GM21576 (cell line): ENCODE results near the gene DKK2.

ENCODE experiments used
- ATAC-seq: cut with Tn5 transposase; IDR thresholded peaks from one replicate; pipeline ENCODE4 v1.9.1; 2021; ENCODE audit warnings: mild to moderate bottlenecking, moderate library complexity; ENCODE audit not compliant: unreplicated experiment

Gene DKK2

GRCh38 chr4:107017443-107018343, 18.4 kb downstream of the DKK2 start:
- ATAC-seq = no peak

GRCh38 chr4:107011312-107011711, 24.8 kb downstream of the DKK2 start:
- ATAC-seq = no peak

- ATAC-seq = no peak
Observed at GRCh38 chr4:107009196-107009968, 26.7 kb downstream of the DKK2 start.

GRCh38 chr4:107008115-107008514, 28.0 kb downstream of the DKK2 start:
- no peak for ATAC-seq

- ATAC-seq = peak; percentile 51
Observed at GRCh38 chr4:107006218-107006617, 29.9 kb downstream of the DKK2 start.

GRCh38 chr4:106996490-106996889, 39.6 kb downstream of the DKK2 start:
- ATAC-seq = no peak

GRCh38 chr4:106993827-106994226, 42.3 kb downstream of the DKK2 start:
- no peak for ATAC-seq

GRCh38 chr4:106987311-106987710, 48.8 kb downstream of the DKK2 start:
- ATAC-seq = no peak

GRCh38 chr4:106986486-106986885, 49.6 kb downstream of the DKK2 start:
- no peak for ATAC-seq

GRCh38 chr4:106985830-106986229, 50.3 kb downstream of the DKK2 start:
- ATAC-seq = no peak

GRCh38 chr4:106982711-106983211, 53.4 kb downstream of the DKK2 start:
- ATAC-seq = no peak

- no peak for ATAC-seq
Observed at GRCh38 chr4:106981431-106981830, 54.7 kb downstream of the DKK2 start.

- no peak for ATAC-seq
Observed at GRCh38 chr4:106979476-106979875, 56.6 kb downstream of the DKK2 start.

GRCh38 chr4:106978046-106978774, 57.9 kb downstream of the DKK2 start:
- no peak for ATAC-seq

GRCh38 chr4:106971636-106972035, 64.5 kb downstream of the DKK2 start:
- ATAC-seq = no peak

GRCh38 chr4:106967892-106968291, 68.2 kb downstream of the DKK2 start:
- ATAC-seq = no peak

- ATAC-seq = no peak
Observed at GRCh38 chr4:106953036-106953705, 82.9 kb downstream of the DKK2 start.

GRCh38 chr4:106951891-106952290, 84.2 kb downstream of the DKK2 start:
- no peak for ATAC-seq

- no peak for ATAC-seq
Observed at GRCh38 chr4:106941841-106942240, 94.3 kb downstream of the DKK2 start.

GRCh38 chr4:106930522-106930921, 105.6 kb downstream of the DKK2 start:
- ATAC-seq = no peak

- ATAC-seq = no peak
Observed at GRCh38 chr4:106929248-106929647, 106.9 kb downstream of the DKK2 start.
